Fibroblast of the aortic adventitia (primary cell): ENCODE results near the gene SCN4A. TPM values are rescaled to one million over a fixed set of nuclear protein-coding genes. Genes with fewer than 3 reads are reported as not detected.
A peak's percentile ranks its signal among the peaks of the same experiment; 100 is the strongest.

Source experiments
- DNase-seq: peaks from one replicate; pipeline ENCODE4 v3.0.0-alpha.2; 2010; ENCODE audit warnings: low read depth
- H3K4me3 ChIP-seq: 2 replicates; pipeline ENCODE4 v1.5.1; 2011; ENCODE audit warnings: low read depth, mild to moderate bottlenecking, control low read depth, low read length, moderate library complexity
- total RNA-seq: library from RNA; depleted of rRNA; stranded (reverse); fragments of >200 nt; gene quantifications from 2 replicates; pipeline ENCODE4 v1.2.3, GENCODE V29; 2012; ENCODE audit warnings: low replicate concordance
- TF ChIP-seq, protein P1 (sequence below): IDR thresholded peaks from 2 replicates; pipeline ENCODE4 v1.5.1; 2011; ENCODE audit warnings: mild to moderate bottlenecking, low read length, control low read depth, inconsistent platforms; ENCODE audit not compliant: insufficient read depth

SCN4A gene
- total RNA-seq, 1 donor: 0.18 TPM

DNA sequence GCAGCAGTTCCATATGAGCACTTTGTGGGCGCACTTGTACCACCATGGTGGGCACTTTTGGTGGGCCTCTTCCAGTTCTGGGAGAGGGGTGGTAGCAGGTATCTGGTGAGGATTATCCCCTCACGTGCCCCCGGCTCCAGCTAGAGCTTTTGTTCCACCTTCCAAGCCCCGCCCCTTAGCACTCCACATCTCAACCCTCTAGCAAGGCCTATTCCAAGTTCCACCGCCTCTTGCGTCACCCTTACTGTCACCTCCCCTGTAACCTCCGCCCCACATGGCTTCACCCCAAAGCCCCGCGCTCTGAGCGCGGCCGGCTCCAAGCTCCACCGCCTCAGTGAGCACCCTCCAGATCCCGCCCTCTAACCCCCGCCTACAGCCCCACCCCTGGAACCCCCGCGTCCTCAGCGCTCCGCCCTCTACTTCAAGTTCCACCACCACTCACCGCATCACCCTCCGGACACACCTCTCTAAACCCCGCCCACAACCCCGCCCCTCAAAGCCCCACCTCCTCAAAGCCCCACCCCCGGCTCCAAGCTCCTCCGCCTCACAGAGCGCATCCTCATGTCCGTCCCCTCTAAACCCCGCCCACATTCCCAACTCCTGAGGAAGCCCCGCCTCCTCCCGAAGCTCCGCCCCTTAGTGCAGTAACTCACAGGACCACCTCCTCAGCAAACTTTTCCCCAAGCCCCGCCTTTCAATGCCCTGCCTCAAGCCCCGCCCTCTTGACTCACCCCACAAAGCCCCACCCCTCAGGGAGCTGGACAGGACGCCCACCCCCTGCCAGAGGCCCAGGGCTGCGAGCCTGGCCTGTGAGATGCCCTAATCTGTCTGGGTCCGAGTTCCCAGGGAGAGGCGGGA lies 11.1 kb downstream of the SCN4A start:
- DNase-seq: peak; percentile 63
- peak overlapping the region; percentile 28 for H3K4me3 ChIP-seq
- TF ChIP-seq, protein P1, sequence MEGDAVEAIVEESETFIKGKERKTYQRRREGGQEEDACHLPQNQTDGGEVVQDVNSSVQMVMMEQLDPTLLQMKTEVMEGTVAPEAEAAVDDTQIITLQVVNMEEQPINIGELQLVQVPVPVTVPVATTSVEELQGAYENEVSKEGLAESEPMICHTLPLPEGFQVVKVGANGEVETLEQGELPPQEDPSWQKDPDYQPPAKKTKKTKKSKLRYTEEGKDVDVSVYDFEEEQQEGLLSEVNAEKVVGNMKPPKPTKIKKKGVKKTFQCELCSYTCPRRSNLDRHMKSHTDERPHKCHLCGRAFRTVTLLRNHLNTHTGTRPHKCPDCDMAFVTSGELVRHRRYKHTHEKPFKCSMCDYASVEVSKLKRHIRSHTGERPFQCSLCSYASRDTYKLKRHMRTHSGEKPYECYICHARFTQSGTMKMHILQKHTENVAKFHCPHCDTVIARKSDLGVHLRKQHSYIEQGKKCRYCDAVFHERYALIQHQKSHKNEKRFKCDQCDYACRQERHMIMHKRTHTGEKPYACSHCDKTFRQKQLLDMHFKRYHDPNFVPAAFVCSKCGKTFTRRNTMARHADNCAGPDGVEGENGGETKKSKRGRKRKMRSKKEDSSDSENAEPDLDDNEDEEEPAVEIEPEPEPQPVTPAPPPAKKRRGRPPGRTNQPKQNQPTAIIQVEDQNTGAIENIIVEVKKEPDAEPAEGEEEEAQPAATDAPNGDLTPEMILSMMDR: no peak

DNA sequence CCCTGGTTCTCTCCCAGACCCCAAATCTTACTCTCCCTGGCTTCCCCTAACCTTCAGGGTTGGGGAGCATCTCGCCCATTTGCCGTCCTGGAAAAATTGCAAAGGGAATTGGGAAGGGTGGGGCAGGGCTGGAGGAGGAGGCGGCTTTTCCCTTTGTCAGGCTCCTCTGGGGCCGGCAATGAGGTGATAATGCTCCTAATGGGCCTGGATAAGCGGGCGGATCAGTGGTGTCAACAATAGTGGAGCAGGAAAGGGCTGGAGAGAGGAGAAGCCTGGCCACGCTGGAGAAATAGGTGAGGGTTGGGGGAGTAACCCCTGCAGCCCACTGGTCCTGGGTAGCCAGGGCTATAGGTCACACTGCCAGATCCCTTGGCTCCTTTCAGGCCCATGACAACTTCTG lies 12.3 kb downstream of the SCN4A start:
- no peak for DNase-seq
- no peak overlapping the region for H3K4me3 ChIP-seq
- TF ChIP-seq, protein P1: no peak

DNA sequence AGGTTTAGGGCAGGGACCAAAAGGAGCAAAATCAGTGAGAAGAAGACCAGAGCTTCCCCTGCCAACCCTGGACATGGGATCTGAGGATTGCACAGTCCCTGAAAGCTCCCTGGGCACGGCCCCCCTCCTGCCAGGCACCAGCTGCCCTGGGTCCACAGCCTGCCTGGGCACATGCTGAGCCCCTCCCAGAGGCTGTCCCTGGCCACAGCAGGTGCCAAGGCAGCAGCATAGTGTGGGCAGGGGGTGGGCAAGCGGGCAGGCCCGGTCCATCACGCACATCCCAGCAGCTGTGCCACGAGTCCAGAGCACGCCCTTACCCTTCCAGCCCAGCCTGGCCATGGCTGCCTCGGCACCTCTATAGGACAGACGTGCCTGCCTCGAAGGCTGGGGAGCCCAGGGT lies 12.7 kb downstream of the SCN4A start:
- TF ChIP-seq, protein P1: no peak
- DNase-seq: no peak

DNA sequence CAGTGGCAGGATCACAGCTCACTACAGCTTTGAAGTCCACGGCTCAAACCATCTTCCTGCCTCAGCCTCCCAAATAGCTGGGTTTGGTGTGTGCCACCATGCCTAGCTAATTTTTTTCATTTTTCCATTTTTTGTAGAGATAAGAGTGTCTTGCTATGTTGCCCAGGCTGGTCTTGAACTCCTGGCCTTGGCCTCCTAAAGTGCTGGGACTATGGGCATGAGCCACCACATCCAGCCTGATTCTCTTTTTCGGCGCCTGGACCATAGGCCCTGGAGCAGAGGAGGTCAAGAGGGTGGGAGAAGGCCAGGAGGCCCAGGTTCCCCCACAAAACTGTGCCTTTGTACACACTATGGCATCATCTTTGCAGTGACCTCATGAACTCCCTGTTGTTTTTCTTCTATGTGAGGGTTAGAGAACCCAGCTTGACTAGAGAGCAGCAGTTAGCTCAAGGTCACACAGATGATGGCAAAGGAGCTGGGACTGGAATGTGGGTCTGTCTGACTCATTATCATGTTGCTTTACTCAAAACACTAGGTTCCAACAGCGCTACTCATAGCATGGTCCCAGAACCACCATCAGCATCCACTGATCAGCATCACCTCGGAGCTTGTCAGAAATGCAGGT lies 16.3 kb downstream of the SCN4A start:
- TF ChIP-seq, protein P1: no peak
- DNase-seq: peak; percentile 15
- no peak overlapping the region for H3K4me3 ChIP-seq

More for the DNA sequence above, 12.7 kb downstream of the SCN4A start:
- no peak overlapping the region for H3K4me3 ChIP-seq

DNA sequence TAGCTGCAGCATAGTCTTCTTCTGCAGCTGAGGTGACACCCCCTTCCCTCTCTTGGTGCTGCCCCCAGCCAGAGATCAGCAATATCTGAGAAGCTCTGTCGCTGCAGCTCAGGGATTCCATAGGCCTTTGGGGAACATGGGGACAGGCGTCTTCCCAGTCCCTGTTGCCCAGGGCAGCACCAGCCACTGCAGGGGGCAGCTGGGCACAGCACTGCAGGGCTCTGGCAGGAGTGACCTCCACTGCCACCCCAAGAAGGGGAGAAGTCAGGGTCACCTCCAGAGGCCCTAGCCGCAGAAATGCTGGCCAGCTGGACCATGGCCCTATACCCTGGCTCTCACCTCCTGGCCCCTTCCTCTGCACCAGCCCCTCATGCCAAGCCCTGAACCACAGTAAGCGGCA lies 16.9 kb downstream of the SCN4A start:
- TF ChIP-seq, protein P1: no peak

DNA sequence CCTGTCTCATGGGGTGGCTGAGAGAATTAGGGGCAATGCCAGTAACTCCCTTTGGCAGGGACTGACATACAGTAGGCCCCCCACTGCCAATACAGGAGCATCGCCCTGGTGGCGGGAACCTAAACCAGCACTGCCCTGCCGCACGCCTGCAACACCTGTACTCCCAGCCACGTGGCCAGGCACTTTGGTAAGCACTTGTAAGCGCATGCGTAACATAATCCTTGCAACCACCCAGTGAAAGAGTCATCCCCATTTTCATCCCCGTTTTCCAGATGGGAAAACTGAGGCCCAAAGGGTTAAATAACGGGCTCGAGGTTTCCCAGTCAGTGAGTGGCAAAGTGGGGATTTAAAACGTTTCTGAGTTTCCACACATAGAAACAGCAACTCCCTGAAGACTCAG lies 17.5 kb downstream of the SCN4A start:
- TF ChIP-seq, protein P1: no peak
- DNase-seq: no peak
- no peak overlapping the region for H3K4me3 ChIP-seq

More for the DNA sequence above, 16.9 kb downstream of the SCN4A start:
- H3K4me3 ChIP-seq: no peak overlapping the region
- no peak for DNase-seq
